Activated naive CD4-positive, alpha-beta T cell treated with anti-CD3 and anti-CD28 coated beads for 36 hours (primary cell): ENCODE data around the gene CD47. TPM values are rescaled to one million over a fixed set of nuclear protein-coding genes. Genes with fewer than 3 reads are reported as not detected.

Source experiments
- CTCF ChIA-PET: fragments of 350-600 bp; sonication (Branson Sonifier 250); formaldehyde crosslinking; loops from one replicate; lab custom pipeline; 2021; ENCODE audit warnings: antibody characterized with exemption; lab: Charles Lee
- DNase-seq: peaks from one replicate; pipeline ENCODE4 v3.0.0-alpha.2; 2020
- H3K27ac Mint-ChIP-seq: one replicate; pipeline ENCODE4 v1.8.0; 2021; ENCODE audit warnings: mild to moderate bottlenecking, mixed read lengths
- H3K27me3 Mint-ChIP-seq: one replicate; pipeline ENCODE4 v1.8.0; 2021; ENCODE audit warnings: low read depth, mixed read lengths
- H3K36me3 Mint-ChIP-seq: one replicate; pipeline ENCODE4 v1.8.0; 2021; ENCODE audit warnings: low read depth, mixed read lengths
- H3K4me1 Mint-ChIP-seq: one replicate; pipeline ENCODE4 v1.8.0; 2021; ENCODE audit warnings: low read depth, mixed read lengths
- H3K4me3 Mint-ChIP-seq: one replicate; pipeline ENCODE4 v1.8.0; 2021; ENCODE audit warnings: mild to moderate bottlenecking, moderate library complexity, mixed read lengths
- H3K9me3 Mint-ChIP-seq: one replicate; pipeline ENCODE4 v1.8.0; 2021; ENCODE audit warnings: mixed read lengths
- intact Hi-C: fragments of 100-400 bp; cut with micrococcal nuclease; formaldehyde crosslinking; loops from one replicate; pipeline ENCODE4 v1.15.1; 2023
- total RNA-seq, 2 experiments: library from RNA; stranded (reverse); gene quantifications; one replicate each; pipeline ENCODE4 v1.2.3, GENCODE V29; 2021

Gene CD47
- total RNA-seq, 2 experiments from 2014 or later: 60.2 to 63.7 TPM

DNA sequence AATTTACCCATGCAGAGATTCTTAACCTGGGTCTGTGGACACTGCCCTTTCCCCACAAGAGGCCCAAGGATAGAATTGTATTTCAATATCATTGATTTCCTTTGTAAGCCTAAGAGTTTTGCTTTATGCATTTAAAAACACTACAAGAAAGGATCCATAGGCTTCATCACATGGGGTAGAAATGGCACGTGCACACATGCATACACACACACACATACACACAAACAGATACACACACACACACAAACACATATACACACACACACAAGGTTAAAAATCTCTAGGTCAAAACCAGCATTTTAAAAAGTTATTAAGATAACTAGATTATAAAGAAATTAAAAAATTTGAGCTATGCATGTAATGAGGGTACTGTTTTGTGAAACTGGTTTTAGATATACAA, 35.5 kb upstream of the CD47 start:
- H3K4me3 Mint-ChIP-seq: peak overlapping the region; percentile 90
- H3K27me3 Mint-ChIP-seq: no peaks in the 10 kb centered on the region
- H3K9me3 Mint-ChIP-seq: no peaks in the 10 kb centered on the region
- H3K36me3 Mint-ChIP-seq: peaks cover 34% of the 10 kb centered on the region
- CTCF ChIA-PET: interaction anchor here (1.0 to 1.2 kb wide), 4 partner anchors 8 to 351 kb away, joined by 3 to 4 read pairs (median 3); no protein-coding TSS in a partner anchor
- peak overlapping the region; percentile 100 for H3K27ac Mint-ChIP-seq
- no peak for DNase-seq
- H3K4me1 Mint-ChIP-seq: peaks cover 63% of the 10 kb centered on the region
- intact Hi-C loops: no loop called here

DNA sequence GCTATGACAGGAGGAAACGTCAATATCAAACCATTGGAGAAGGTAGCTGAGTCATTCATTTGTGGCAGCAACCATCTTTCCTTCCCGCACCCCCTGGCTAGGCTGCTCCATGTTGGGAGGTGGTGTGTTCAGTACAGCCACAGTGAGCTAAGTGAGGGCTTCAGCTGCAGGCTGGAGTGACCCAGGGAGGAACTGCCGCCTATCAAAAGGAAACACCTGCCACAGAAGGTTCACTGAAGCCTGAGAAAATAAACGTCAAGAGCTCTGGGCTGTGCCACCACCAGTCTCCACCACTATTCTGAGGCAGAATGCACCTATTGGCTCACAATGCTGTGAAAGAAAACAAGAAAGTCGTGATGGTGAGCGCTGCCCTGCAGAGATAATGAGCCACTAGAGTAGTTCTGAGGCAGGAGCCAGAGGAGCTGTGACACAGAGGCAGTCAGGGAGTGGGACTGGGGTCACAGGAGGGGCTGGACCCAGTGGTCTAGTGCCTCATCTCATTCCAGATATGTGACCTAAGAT, 34.8 kb upstream of the CD47 start:
- peaks cover 33% of the 10 kb centered on the region for H3K36me3 Mint-ChIP-seq
- H3K27me3 Mint-ChIP-seq: no peaks in the 10 kb centered on the region
- H3K4me1 Mint-ChIP-seq: peaks cover 61% of the 10 kb centered on the region
- H3K9me3 Mint-ChIP-seq: no peaks in the 10 kb centered on the region
- DNase-seq: peak; percentile 70
- peak overlapping the region; percentile 100 for H3K27ac Mint-ChIP-seq
- CTCF ChIA-PET: interaction anchor here (1.0 to 1.2 kb wide), 3 partner anchors 36 to 352 kb away, joined by 3 to 4 read pairs (median 3); no protein-coding TSS in a partner anchor
- intact Hi-C loops: loop anchor here (1.0 to 2.0 kb wide), 8 partner anchors 9 to 603 kb away; partner anchors contain the start of genes BBX, CIP2A, DZIP3 and IFT57
- peak overlapping the region; percentile 90 for H3K4me3 Mint-ChIP-seq

DNA sequence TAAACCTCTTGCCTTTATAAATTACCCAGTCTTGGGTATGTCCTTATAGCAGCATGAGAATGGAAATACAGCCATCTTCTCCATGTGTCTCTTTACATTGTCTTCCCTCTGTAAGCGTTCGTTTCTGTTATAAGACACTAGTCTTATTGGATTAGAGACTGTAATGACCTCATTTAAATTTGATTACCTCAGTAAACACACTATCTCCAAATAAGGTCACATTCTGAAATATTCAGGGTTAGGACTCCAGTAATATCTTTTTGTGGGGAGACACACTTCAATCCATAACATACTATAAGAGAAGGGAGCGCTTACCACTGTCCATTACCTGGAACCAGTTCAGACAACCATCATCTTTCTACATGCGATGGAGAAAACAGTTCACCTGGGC, 34.3 kb upstream of the CD47 start:
- H3K9me3 Mint-ChIP-seq: no peaks in the 10 kb centered on the region
- no peaks in the 10 kb centered on the region for H3K27me3 Mint-ChIP-seq
- H3K36me3 Mint-ChIP-seq: peaks cover 33% of the 10 kb centered on the region
- intact Hi-C loops: loop anchor here (1.0 to 2.0 kb wide), 8 partner anchors 9 to 602 kb away; partner anchors contain the start of genes BBX, CIP2A, DZIP3 and IFT57
- no peak for DNase-seq
- peak overlapping the region; percentile 100 for H3K27ac Mint-ChIP-seq
- CTCF ChIA-PET: interaction anchor here (1.0 to 1.2 kb wide), 2 partner anchors 36 to 353 kb away, joined by 3 to 4 read pairs; no protein-coding TSS in a partner anchor
- H3K4me3 Mint-ChIP-seq: peak overlapping the region; percentile 90
- peaks cover 57% of the 10 kb centered on the region for H3K4me1 Mint-ChIP-seq

DNA sequence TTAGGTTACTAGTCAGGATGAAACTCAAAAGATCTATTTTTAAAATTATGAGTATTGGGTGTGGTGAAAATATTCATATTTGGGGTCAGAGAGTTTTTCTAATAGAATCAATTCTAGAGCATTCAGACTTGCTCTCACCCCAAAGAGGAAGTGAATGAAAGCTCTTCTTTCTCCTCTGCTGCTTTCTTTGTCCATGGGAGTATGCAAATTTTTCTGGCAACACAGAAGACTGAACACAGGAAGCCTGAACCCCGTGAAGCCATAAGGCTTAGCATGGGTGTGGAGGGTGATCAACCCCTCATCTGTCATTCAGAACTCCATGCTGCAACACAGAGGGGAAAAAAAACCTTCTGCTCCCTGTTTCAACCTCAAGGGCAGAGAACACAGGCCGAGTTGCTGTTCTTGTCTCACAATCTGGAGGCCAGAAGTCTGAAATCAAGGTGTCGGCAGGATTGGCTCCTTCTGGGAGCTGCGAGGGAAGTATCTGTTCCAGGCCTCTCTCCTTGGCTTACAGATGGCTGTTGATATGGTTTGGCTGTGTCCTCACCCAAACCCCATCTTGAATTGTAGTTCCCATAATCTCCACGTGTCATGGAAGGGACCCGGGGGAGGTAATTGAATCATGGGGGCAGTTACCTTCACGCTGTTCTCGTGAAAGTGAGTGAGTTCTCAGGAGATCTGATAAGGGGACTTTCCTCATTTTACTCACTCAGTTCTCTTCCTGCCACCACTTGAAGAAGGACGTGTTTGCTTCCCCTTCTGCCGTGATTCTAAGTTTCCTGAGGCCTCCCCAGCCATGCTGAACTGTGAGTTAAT, 33.7 kb upstream of the CD47 start:
- H3K4me3 Mint-ChIP-seq: peak overlapping the region; percentile 90
- peak; percentile 84 for DNase-seq
- H3K36me3 Mint-ChIP-seq: peaks cover 31% of the 10 kb centered on the region
- H3K9me3 Mint-ChIP-seq: peaks cover under 1% of the 10 kb centered on the region
- intact Hi-C loops: loop anchor here (1.0 to 2.0 kb wide), 9 partner anchors 10 to 602 kb away; partner anchors contain the start of genes BBX, CIP2A, DZIP3 and IFT57
- no peaks in the 10 kb centered on the region for H3K27me3 Mint-ChIP-seq
- H3K4me1 Mint-ChIP-seq: peaks cover 56% of the 10 kb centered on the region
- CTCF ChIA-PET: interaction anchor here (0.7 to 1.1 kb wide), 2 partner anchors 35 to 45 kb away, joined by 3 read pairs; no protein-coding TSS in a partner anchor
- H3K27ac Mint-ChIP-seq: peak overlapping the region; percentile 100

GRCh38 chr3:108123326-108123725, 32.5 kb upstream of the CD47 start:
- intact Hi-C loops: no loop called here
- Mint-ChIP-seq H3K36me3 (peaks cover 22% of the 10 kb centered on the region), H3K4me1 (peaks cover 54% of the 10 kb centered on the region), H3K4me3 (no peak overlapping the region), H3K9me3 (peaks cover 6% of the 10 kb centered on the region), H3K27ac (peak overlapping the region; percentile 75), H3K27me3 (no peaks in the 10 kb centered on the region)
- CTCF ChIA-PET: interaction anchor here (0.6 to 1.6 kb wide), 3 partner anchors 22 to 43 kb away, joined by 3 read pairs; no protein-coding TSS in a partner anchor
- DNase-seq: no peak

GRCh38 chr3:108122276-108122675, 31.4 kb upstream of the CD47 start:
- CTCF ChIA-PET: interaction anchor here (1.0 to 1.6 kb wide), 3 partner anchors 30 to 195 kb away, joined by 3 to 7 read pairs (median 3); no protein-coding TSS in a partner anchor
- no peaks in the 10 kb centered on the region for H3K27me3 Mint-ChIP-seq

GRCh38 chr3:108119398-108120104, 28.7 kb upstream of the CD47 start:
- Mint-ChIP-seq H3K27ac (no peak overlapping the region), H3K4me1 (peaks cover 54% of the 10 kb centered on the region), H3K36me3 (no peaks in the 10 kb centered on the region), H3K4me3 (no peak overlapping the region), H3K9me3 (peaks cover 6% of the 10 kb centered on the region), H3K27me3 (no peaks in the 10 kb centered on the region)
- intact Hi-C loops: no loop called here
- DNase-seq: no peak
- CTCF ChIA-PET: no interaction called here

More at GRCh38 chr3:108122276-108122675, 31.4 kb upstream of the CD47 start:
- peaks cover 57% of the 10 kb centered on the region for H3K4me1 Mint-ChIP-seq
- H3K4me3 Mint-ChIP-seq: no peak overlapping the region
- DNase-seq: no peak
- intact Hi-C loops: no loop called here
- peaks cover 15% of the 10 kb centered on the region for H3K36me3 Mint-ChIP-seq
- H3K9me3 Mint-ChIP-seq: peaks cover 6% of the 10 kb centered on the region
- no peak overlapping the region for H3K27ac Mint-ChIP-seq

- no peaks in the 10 kb centered on the region for H3K27me3 Mint-ChIP-seq
- H3K9me3 Mint-ChIP-seq: peaks cover 6% of the 10 kb centered on the region
- H3K4me1 Mint-ChIP-seq: peaks cover 40% of the 10 kb centered on the region
- H3K27ac Mint-ChIP-seq: no peak overlapping the region
- no peaks in the 10 kb centered on the region for H3K36me3 Mint-ChIP-seq
- H3K4me3 Mint-ChIP-seq: no peak overlapping the region
- intact Hi-C loops: no loop called here
- DNase-seq: no peak
- CTCF ChIA-PET: interaction anchor here (1.1 to 1.4 kb wide), 2 partner anchors 8 to 18 kb away, joined by 3 to 6 read pairs; no protein-coding TSS in a partner anchor
These were observed 27.4 kb upstream of the CD47 start for GRCh38 chr3:108118038-108118768.

DNA sequence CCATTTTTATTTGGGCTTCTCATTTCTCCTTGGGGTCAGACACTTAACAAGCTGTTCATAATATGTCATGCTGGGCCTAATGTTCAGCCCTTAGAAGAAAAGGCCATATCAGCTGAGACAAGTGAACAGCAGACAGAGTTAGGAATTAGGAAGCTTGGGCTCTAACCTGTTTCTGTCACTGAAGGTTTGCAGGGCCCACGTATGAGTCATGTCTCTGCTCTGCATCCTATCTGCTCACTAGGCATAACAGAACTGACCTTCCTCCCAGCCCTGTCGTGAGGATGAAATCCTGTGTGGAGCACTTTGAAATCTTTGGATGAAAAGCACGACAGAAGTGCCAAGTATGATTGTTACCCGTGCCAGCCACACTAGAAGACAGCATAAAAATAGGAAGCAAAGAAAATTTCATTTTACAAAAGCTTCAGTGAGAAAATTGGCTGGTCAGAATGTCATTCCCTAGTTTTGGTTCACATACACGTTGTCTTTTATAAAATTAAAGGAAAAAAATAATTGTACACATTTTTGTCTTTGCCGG, 26.5 kb upstream of the CD47 start:
- CTCF ChIA-PET: interaction anchor here (1.1 to 1.4 kb wide), 2 partner anchors 9 to 17 kb away, joined by 3 to 6 read pairs; no protein-coding TSS in a partner anchor
- H3K27me3 Mint-ChIP-seq: no peaks in the 10 kb centered on the region
- H3K36me3 Mint-ChIP-seq: no peaks in the 10 kb centered on the region
- no peak overlapping the region for H3K27ac Mint-ChIP-seq
- H3K4me1 Mint-ChIP-seq: peaks cover 35% of the 10 kb centered on the region
- H3K9me3 Mint-ChIP-seq: peaks cover 6% of the 10 kb centered on the region
- H3K4me3 Mint-ChIP-seq: no peak overlapping the region
- intact Hi-C loops: no loop called here
- DNase-seq: no peak

DNA sequence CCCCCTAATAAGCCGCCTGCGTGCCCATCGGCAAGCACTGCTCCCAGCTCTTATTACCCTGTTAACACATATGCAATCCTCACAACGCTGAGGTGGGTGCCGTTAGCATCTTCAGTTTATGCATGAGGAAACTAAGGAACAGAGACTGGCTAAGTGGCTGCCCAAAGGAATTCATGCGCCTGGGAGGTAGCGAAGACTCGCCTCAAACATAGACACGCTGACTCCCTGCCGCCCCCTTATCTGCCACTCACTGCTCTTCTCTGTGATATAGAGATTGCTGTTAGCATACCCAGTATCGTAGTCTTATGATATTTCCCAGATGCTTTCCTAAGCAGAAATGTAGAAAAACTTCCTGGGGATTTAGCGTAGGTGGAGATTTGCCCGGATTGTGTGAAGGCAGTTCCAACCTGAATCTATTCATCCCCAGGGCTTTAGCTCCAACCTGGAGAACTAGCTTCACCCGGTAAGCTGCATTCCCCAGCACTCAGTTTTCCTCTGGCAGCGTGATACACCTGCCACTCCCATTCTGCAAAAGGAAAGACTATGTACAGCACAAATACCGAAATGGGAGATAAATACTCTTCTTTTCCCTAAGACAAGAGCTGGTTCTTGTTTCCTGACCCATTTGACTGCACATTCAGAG, 23.7 kb upstream of the CD47 start:
- Mint-ChIP-seq H3K4me3 (no peak overlapping the region), H3K27me3 (no peaks in the 10 kb centered on the region), H3K27ac (no peak overlapping the region), H3K9me3 (peaks cover 5% of the 10 kb centered on the region), H3K36me3 (no peaks in the 10 kb centered on the region), H3K4me1 (peaks cover 23% of the 10 kb centered on the region)
- intact Hi-C loops: no loop called here
- CTCF ChIA-PET: no interaction called here
- no peak for DNase-seq

GRCh38 chr3:108113975-108114374, 23.1 kb upstream of the CD47 start:
- peaks cover 19% of the 10 kb centered on the region for H3K4me1 Mint-ChIP-seq
- H3K36me3 Mint-ChIP-seq: no peaks in the 10 kb centered on the region
- peaks cover 2% of the 10 kb centered on the region for H3K9me3 Mint-ChIP-seq

More at GRCh38 chr3:108113975-108114374, 23.1 kb upstream of the CD47 start:
- CTCF ChIA-PET: no interaction called here
- no peak for DNase-seq
- Mint-ChIP-seq H3K4me3 (no peak overlapping the region), H3K27ac (no peak overlapping the region), H3K27me3 (no peaks in the 10 kb centered on the region)
- intact Hi-C loops: no loop called here
